PC-3 (cell line): ENCODE data around the gene PGA5. TPM values are rescaled to one million over a fixed set of nuclear protein-coding genes. Genes with fewer than 3 reads are reported as not detected.

Experiments used
- ATAC-seq: fragments of 200-7000 bp; cut with Tn5 transposase; 2 replicates; pipeline ENCODE4 v1.9.1; 2020; ENCODE audit warnings: mild to moderate bottlenecking, moderate library complexity
- BruUV-seq: library from RNA; stranded (reverse); fragments of 400-500 nt; replicated peaks from 2 replicates; lab custom pipeline; 2021; lab: Mats Ljungman, UMichigan
- CTCF ChIA-PET: fragments of 300-600 bp; sonication (Branson Sonifier 250); formaldehyde crosslinking; loops from one replicate; lab custom pipeline; 2022; ENCODE audit warnings: antibody characterized with exemption; lab: Charles Lee
- POLR2A ChIA-PET: fragments of 300-600 bp; sonication (Branson Sonifier 250); formaldehyde crosslinking; loops from one replicate; lab custom pipeline; 2022; ENCODE audit warnings: antibody characterized with exemption; ENCODE audit not compliant: unreplicated experiment; lab: Charles Lee
- DNase-seq: peaks from one replicate; pipeline ENCODE4 v3.0.0-alpha.2; 2015
- H2AFZ ChIP-seq: fragments of 300-600 bp; sonication (generic); 2 replicates; pipeline ENCODE4 v1.6.0; 2016; ENCODE audit warnings: antibody characterized with exemption, low read length
- H3F3A ChIP-seq: fragments of 300-600 bp; sonication (generic); one replicate; pipeline ENCODE4 v1.6.0; 2017; ENCODE audit warnings: antibody characterized with exemption, low read length, control low read depth, mild to moderate bottlenecking; ENCODE audit not compliant: unreplicated experiment
- H3K27ac ChIP-seq: fragments of 300-600 bp; sonication (generic); 2 replicates; pipeline ENCODE4 v1.5.1; 2016; ENCODE audit warnings: mild to moderate bottlenecking, low read length
- H3K27me3 ChIP-seq: fragments of 300-600 bp; sonication (generic); 2 replicates; pipeline ENCODE4 v1.6.1; 2016; ENCODE audit warnings: low read length, mixed read lengths
- H3K36me3 ChIP-seq: fragments of 300-600 bp; sonication (generic); 2 replicates; pipeline ENCODE4 v1.6.1; 2016; ENCODE audit warnings: low read depth, mixed run types, low read length, mixed read lengths
- H3K4me1 ChIP-seq: fragments of 300-600 bp; sonication (generic); 2 replicates; pipeline ENCODE4 v1.5.1; 2016; ENCODE audit warnings: low read length; ENCODE audit not compliant: insufficient read depth
- H3K4me2 ChIP-seq: fragments of 300-600 bp; sonication (generic); 2 replicates; pipeline ENCODE4 v1.6.0; 2016; ENCODE audit warnings: low read length
- H3K4me3 ChIP-seq: fragments of 300-600 bp; sonication (generic); 2 replicates; pipeline ENCODE4 v1.5.1; 2016; ENCODE audit warnings: mild to moderate bottlenecking, low read length, mixed read lengths
- H3K79me2 ChIP-seq: fragments of 300-600 bp; sonication (generic); 2 replicates; pipeline ENCODE4 v1.6.1; 2017; ENCODE audit warnings: low read length, mixed read lengths
- H3K9ac ChIP-seq: fragments of 300-600 bp; sonication (generic); 2 replicates; pipeline ENCODE4 v1.6.0; 2016; ENCODE audit warnings: mild to moderate bottlenecking, low read length
- H3K9me2 ChIP-seq: fragments of 300-600 bp; sonication (generic); replicated peaks from 2 replicates; pipeline ENCODE4 v1.6.1; 2016; ENCODE audit warnings: mixed run types, low read length, mixed read lengths
- H3K9me3 ChIP-seq: fragments of 300-600 bp; sonication (generic); 2 replicates; pipeline ENCODE4 v1.6.1; 2016; ENCODE audit warnings: low read length, mixed read lengths
- H4K20me1 ChIP-seq: fragments of 300-600 bp; sonication (generic); 2 replicates; pipeline ENCODE4 v1.6.1; 2016; ENCODE audit warnings: low read length, mixed read lengths
- CTCF ChIP-seq: fragments of 300-600 bp; sonication (generic); conservative IDR thresholded peaks from 2 replicates; pipeline ENCODE4 v1.5.1; 2017; ENCODE audit warnings: antibody characterized with exemption, low read depth, mild to moderate bottlenecking, low read length
- EZH2 ChIP-seq: fragments of 300-600 bp; sonication (generic); IDR thresholded peaks from one replicate; pipeline ENCODE4 v1.6.1; 2017; ENCODE audit warnings: antibody characterized with exemption, mild to moderate bottlenecking, low read length; ENCODE audit not compliant: unreplicated experiment
- EZH2phosphoT487 ChIP-seq: fragments of 300-600 bp; sonication (generic); IDR thresholded peaks from 2 replicates; pipeline ENCODE4 v1.6.1; 2018; ENCODE audit warnings: mild to moderate bottlenecking, antibody characterized with exemption, low read length, borderline replicate concordance
- intact Hi-C: fragments of 100-400 bp; cut with micrococcal nuclease; formaldehyde crosslinking; loops from 2 replicates; pipeline ENCODE4 v1.9.0; 2023
- total RNA-seq: library from RNA; depleted of rRNA; stranded (reverse); fragments of >200 nt; gene quantifications from 2 replicates; pipeline ENCODE4 v1.2.3, GENCODE V29; 2014

PGA5 gene
- total RNA-seq, 1 experiment from 2014 or later, result not detected

- Histone ChIP-seq H4K20me1 (no peaks in the 10 kb centered on the region), H3K9me2 (no peaks in the 10 kb centered on the region), H3K79me2 (no peaks in the 10 kb centered on the region), H3K4me3 (no peak overlapping the region), H3K4me2 (no peak overlapping the region), H3K9me3 (no peaks in the 10 kb centered on the region), H3K27me3 (no peaks in the 10 kb centered on the region), H3K4me1 (no peaks in the 10 kb centered on the region), H3F3A (no peaks in the 10 kb centered on the region), H2AFZ (no peak overlapping the region), H3K9ac (no peak overlapping the region), H3K27ac (no peak overlapping the region), H3K36me3 (no peaks in the 10 kb centered on the region)
- no TSS peak for BruUV-seq
- ATAC-seq, result no peak
- ChIA-PET CTCF (no interaction called here), POLR2A (no interaction called here)
- DNase-seq, result no peak
- intact Hi-C loops, result loop anchor here (10.0 kb wide), 1 partner anchor 76 kb away; the partner anchor contains the start of genes DDB1 and TKFC
- no peak for TF ChIP-seq EZH2phosphoT487
- TF ChIP-seq EZH2, result no peak
- no peak for TF ChIP-seq CTCF
These were observed 17.6 kb downstream of the PGA5 start for GRCh38 chr11:61258546-61258945.

GRCh38 chr11:61259363-61259762 is 18.4 kb downstream of the PGA5 start:
- Histone ChIP-seq H3K9me3 (no peaks in the 10 kb centered on the region), H3K79me2 (no peaks in the 10 kb centered on the region), H3K4me3 (no peak overlapping the region), H3K9me2 (no peaks in the 10 kb centered on the region), H3K36me3 (no peaks in the 10 kb centered on the region), H3F3A (no peaks in the 10 kb centered on the region), H2AFZ (no peak overlapping the region), H3K27ac (no peak overlapping the region), H4K20me1 (no peaks in the 10 kb centered on the region), H3K9ac (no peak overlapping the region), H3K4me2 (no peak overlapping the region), H3K27me3 (no peaks in the 10 kb centered on the region), H3K4me1 (no peaks in the 10 kb centered on the region)
- intact Hi-C loops, result loop anchor here (10.0 kb wide), 1 partner anchor 75 kb away; the partner anchor contains the start of genes DDB1 and TKFC
- no peak for DNase-seq
- POLR2A ChIA-PET, result no interaction called here
- TF ChIP-seq EZH2phosphoT487 (no peak), EZH2 (no peak), CTCF (no peak)
- no TSS peak for BruUV-seq
- ATAC-seq, result no peak
- CTCF ChIA-PET, result no interaction called here

GRCh38 chr11:61264371-61264770 is 23.4 kb downstream of the PGA5 start:
- intact Hi-C loops, result no loop called here
- CTCF ChIA-PET, result no interaction called here
- POLR2A ChIA-PET, result no interaction called here
- H3K4me2 ChIP-seq, result no peak overlapping the region
- H3K9me3 ChIP-seq, result no peaks in the 10 kb centered on the region
- no TSS peak for BruUV-seq
- no peaks in the 10 kb centered on the region for H3K27me3 ChIP-seq
- ATAC-seq (no peak), DNase-seq (no peak)
- no peak overlapping the region for H3K27ac ChIP-seq
- no peak overlapping the region for H3K4me3 ChIP-seq
- no peaks in the 10 kb centered on the region for H3K36me3 ChIP-seq
- no peak overlapping the region for H2AFZ ChIP-seq
- TF ChIP-seq EZH2phosphoT487 (no peak), EZH2 (no peak), CTCF (no peak)
- no peaks in the 10 kb centered on the region for H3K9me2 ChIP-seq
- no peaks in the 10 kb centered on the region for H3F3A ChIP-seq
- peaks cover 4% of the 10 kb centered on the region; the same call in 1 of the 2 replicates for H3K4me1 ChIP-seq
- H3K9ac ChIP-seq, result no peak overlapping the region
- H4K20me1 ChIP-seq, result no peaks in the 10 kb centered on the region
- H3K79me2 ChIP-seq, result no peaks in the 10 kb centered on the region
